Chondrocyte (in vitro differentiated cells): ENCODE measurements around the gene TEX55. TPM values are rescaled to one million over a fixed set of nuclear protein-coding genes. Genes with fewer than 3 reads are reported as not detected.

Experiments
- DNase-seq: peaks from one replicate; pipeline ENCODE4 v3.0.0; 2021; ENCODE audit warnings: mixed read lengths, low spot score
- H3K27ac Mint-ChIP-seq: one replicate; pipeline ENCODE4 v1.8.0; 2021; ENCODE audit warnings: mild to moderate bottlenecking, moderate library complexity, mixed read lengths; ENCODE audit not compliant: unreplicated experiment
- H3K27me3 Mint-ChIP-seq: 2 replicates; pipeline ENCODE4 v1.8.0; 2021; ENCODE audit warnings: low read depth, mixed read lengths
- H3K36me3 Mint-ChIP-seq: 2 replicates; pipeline ENCODE4 v1.8.0; 2021; ENCODE audit warnings: low read depth, mixed read lengths
- H3K4me1 Mint-ChIP-seq: 2 replicates; pipeline ENCODE4 v1.8.0; 2021; ENCODE audit warnings: low read depth, mild to moderate bottlenecking, mixed read lengths
- H3K4me3 Mint-ChIP-seq: one replicate; pipeline ENCODE4 v1.8.0; 2021; ENCODE audit warnings: mild to moderate bottlenecking, moderate library complexity, mixed read lengths; ENCODE audit not compliant: unreplicated experiment
- H3K9me3 Mint-ChIP-seq: 2 replicates; pipeline ENCODE4 v1.8.0; 2021; ENCODE audit warnings: low read depth, mixed read lengths
- total RNA-seq: library from RNA; stranded (reverse); gene quantifications from 3 replicates; pipeline ENCODE4 v1.2.1, GENCODE V29; 2021
- TF ChIP-seq, protein P1 (sequence below): fragments of 200-600 bp; sonication (generic); IDR thresholded peaks from 2 replicates; pipeline ENCODE4 v1.5.0; 2021; ENCODE audit warnings: antibody characterized with exemption, mild to moderate bottlenecking, moderate library complexity

TEX55 gene
- total RNA-seq, 1 donor from 2014 or later, result not detected

GRCh38 chr3:119149484-119149883, 3.5 kb downstream of the TEX55 start:
- DNase-seq, result no peak
- Mint-ChIP-seq H3K27me3 (no peaks in the 10 kb centered on the region), H3K36me3 (peaks cover 8% of the 10 kb centered on the region), H3K27ac (no peak overlapping the region), H3K4me1 (peaks cover 3% of the 10 kb centered on the region), H3K9me3 (peaks cover 20% of the 10 kb centered on the region), H3K4me3 (no peak overlapping the region)
- TF ChIP-seq, protein P1, sequence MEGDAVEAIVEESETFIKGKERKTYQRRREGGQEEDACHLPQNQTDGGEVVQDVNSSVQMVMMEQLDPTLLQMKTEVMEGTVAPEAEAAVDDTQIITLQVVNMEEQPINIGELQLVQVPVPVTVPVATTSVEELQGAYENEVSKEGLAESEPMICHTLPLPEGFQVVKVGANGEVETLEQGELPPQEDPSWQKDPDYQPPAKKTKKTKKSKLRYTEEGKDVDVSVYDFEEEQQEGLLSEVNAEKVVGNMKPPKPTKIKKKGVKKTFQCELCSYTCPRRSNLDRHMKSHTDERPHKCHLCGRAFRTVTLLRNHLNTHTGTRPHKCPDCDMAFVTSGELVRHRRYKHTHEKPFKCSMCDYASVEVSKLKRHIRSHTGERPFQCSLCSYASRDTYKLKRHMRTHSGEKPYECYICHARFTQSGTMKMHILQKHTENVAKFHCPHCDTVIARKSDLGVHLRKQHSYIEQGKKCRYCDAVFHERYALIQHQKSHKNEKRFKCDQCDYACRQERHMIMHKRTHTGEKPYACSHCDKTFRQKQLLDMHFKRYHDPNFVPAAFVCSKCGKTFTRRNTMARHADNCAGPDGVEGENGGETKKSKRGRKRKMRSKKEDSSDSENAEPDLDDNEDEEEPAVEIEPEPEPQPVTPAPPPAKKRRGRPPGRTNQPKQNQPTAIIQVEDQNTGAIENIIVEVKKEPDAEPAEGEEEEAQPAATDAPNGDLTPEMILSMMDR, result no peak

DNA sequence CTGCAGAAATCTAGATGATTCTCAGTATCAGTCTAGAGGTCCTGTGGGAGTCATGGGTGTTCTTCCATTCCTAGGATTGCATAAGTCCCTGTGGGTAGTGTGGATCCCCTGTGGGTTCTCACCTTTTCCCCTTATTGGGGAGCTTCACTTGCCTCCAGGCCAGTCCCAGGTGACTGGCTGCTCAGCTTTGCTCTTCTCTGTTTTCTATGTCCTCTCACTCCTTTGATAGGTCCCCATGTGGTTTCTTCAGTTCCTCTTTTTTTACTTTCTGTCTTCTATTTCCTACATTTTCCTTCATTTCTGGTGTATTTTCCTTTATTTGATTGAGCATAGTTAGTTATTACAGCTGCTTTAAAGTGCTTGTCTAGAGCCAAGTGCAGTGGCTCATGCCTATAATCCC, 10.9 kb downstream of the TEX55 start:
- H3K36me3 Mint-ChIP-seq, result peaks cover 11% of the 10 kb centered on the region
- no peaks in the 10 kb centered on the region for H3K4me1 Mint-ChIP-seq
- H3K27me3 Mint-ChIP-seq, result peaks cover 5% of the 10 kb centered on the region
- peaks cover 32% of the 10 kb centered on the region for H3K9me3 Mint-ChIP-seq
- TF ChIP-seq, protein P1, result no peak
- no peak overlapping the region for H3K4me3 Mint-ChIP-seq
- H3K27ac Mint-ChIP-seq, result no peak overlapping the region
- no peak for DNase-seq

DNA sequence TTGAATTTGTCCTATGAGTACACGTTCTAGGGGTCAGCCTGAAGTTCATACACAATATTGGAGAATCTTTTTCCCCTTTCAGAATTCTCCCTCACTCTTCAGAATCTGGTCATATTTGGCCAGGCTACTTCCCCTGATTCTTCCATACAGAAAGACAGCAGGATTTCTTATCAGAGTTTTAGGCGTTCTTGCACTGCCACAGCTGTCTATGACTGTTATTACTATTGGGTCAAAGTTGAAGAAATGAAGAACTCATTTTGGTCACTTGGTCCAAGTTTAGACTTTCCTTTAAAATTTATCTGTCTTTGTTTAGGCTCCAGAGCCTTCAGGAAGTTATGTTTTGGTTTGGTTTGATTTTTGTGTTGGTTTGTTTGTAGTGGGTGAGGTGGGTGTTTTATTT, 12.0 kb downstream of the TEX55 start:
- DNase-seq, result no peak
- peaks cover 27% of the 10 kb centered on the region for H3K9me3 Mint-ChIP-seq
- no peak overlapping the region for H3K4me3 Mint-ChIP-seq
- H3K4me1 Mint-ChIP-seq, result no peaks in the 10 kb centered on the region
- peaks cover 5% of the 10 kb centered on the region for H3K27me3 Mint-ChIP-seq
- peaks cover 10% of the 10 kb centered on the region for H3K36me3 Mint-ChIP-seq
- TF ChIP-seq, protein P1, result no peak
- no peak overlapping the region for H3K27ac Mint-ChIP-seq

- no peak for DNase-seq
- no peaks in the 10 kb centered on the region for H3K4me1 Mint-ChIP-seq
- peaks cover 14% of the 10 kb centered on the region for H3K9me3 Mint-ChIP-seq
- TF ChIP-seq, protein P1, result no peak
- no peak overlapping the region for H3K4me3 Mint-ChIP-seq
- no peak overlapping the region for H3K27ac Mint-ChIP-seq
- peaks cover 5% of the 10 kb centered on the region for H3K27me3 Mint-ChIP-seq
- H3K36me3 Mint-ChIP-seq, result peaks cover 2% of the 10 kb centered on the region
These were observed 14.4 kb downstream of the TEX55 start for GRCh38 chr3:119160361-119160760.

DNA sequence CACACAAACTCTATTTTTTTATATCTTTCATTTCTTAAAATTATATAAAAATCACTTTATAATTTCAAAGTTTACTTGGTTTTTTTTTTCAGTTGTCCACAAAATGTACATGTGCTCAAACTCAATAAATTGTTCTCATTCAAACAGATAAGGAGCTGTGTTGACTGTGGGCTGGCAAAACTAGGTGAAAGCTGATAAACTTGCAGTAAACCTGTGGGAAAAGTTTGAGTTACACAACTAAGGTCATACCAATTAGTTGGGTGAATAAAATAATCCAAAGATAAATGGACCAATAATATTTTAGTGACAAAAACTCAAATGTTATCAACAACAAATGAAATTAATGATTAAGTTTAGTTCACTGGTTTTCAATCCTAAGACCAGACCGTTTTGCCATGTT, 14.8 kb downstream of the TEX55 start:
- H3K4me1 Mint-ChIP-seq, result no peaks in the 10 kb centered on the region
- peaks cover 5% of the 10 kb centered on the region for H3K27me3 Mint-ChIP-seq
- no peak for DNase-seq
- H3K27ac Mint-ChIP-seq, result no peak overlapping the region
- H3K36me3 Mint-ChIP-seq, result peaks cover 5% of the 10 kb centered on the region
- no peak overlapping the region for H3K4me3 Mint-ChIP-seq
- H3K9me3 Mint-ChIP-seq, result peaks cover 17% of the 10 kb centered on the region
- TF ChIP-seq, protein P1, result no peak
